Activated naive CD8-positive, alpha-beta T cell treated with anti-CD3 and anti-CD28 coated beads, Interleukin-2, amount 50 U/mL, for 24 hours (primary cell): Measurements from ENCODE around the gene ARID5B.

ENCODE experiments used
- ATAC-seq: fragments of 150-1000 bp; cut with Tn5 transposase; one replicate; pipeline ENCODE4 v1.10.0; 2021
- DNase-seq: peaks from one replicate; pipeline ENCODE4 v3.0.0; 2021
- H3K27ac Mint-ChIP-seq: one replicate; pipeline ENCODE4 v1.8.0; 2021; ENCODE audit warnings: mild to moderate bottlenecking, mixed read lengths
- H3K27me3 Mint-ChIP-seq: one replicate; pipeline ENCODE4 v1.8.0; 2021; ENCODE audit warnings: mixed read lengths
- H3K36me3 Mint-ChIP-seq: one replicate; pipeline ENCODE4 v1.8.0; 2021; ENCODE audit warnings: low read depth, mixed read lengths
- H3K4me1 Mint-ChIP-seq: one replicate; pipeline ENCODE4 v1.8.0; 2021; ENCODE audit warnings: mixed read lengths
- H3K4me3 Mint-ChIP-seq: one replicate; pipeline ENCODE4 v1.8.0; 2021; ENCODE audit warnings: mild to moderate bottlenecking, moderate library complexity, mixed read lengths
- H3K9me3 Mint-ChIP-seq: one replicate; pipeline ENCODE4 v1.8.0; 2021; ENCODE audit warnings: mixed read lengths

The ARID5B gene

GRCh38 chr10:61953183-61953582 is 51.7 kb downstream of the ARID5B start:
- ATAC-seq (no peak), DNase-seq (no peak)
- no peak overlapping the region for H3K27ac Mint-ChIP-seq
- no peaks in the 10 kb centered on the region for H3K27me3 Mint-ChIP-seq
- H3K36me3 Mint-ChIP-seq, result peaks cover 67% of the 10 kb centered on the region
- peaks cover 39% of the 10 kb centered on the region for H3K4me1 Mint-ChIP-seq
- H3K4me3 Mint-ChIP-seq, result no peak overlapping the region
- H3K9me3 Mint-ChIP-seq, result no peaks in the 10 kb centered on the region

- H3K4me3 Mint-ChIP-seq, result no peak overlapping the region
- no peak for ATAC-seq
- H3K27ac Mint-ChIP-seq, result peak overlapping the region; percentile 64
- peaks cover 52% of the 10 kb centered on the region for H3K36me3 Mint-ChIP-seq
- no peak for DNase-seq
- H3K4me1 Mint-ChIP-seq, result peaks cover 73% of the 10 kb centered on the region
- H3K27me3 Mint-ChIP-seq, result no peaks in the 10 kb centered on the region
- H3K9me3 Mint-ChIP-seq, result no peaks in the 10 kb centered on the region
These were observed 56.3 kb downstream of the ARID5B start for GRCh38 chr10:61957806-61958205.

- no peak for ATAC-seq
- Mint-ChIP-seq H3K27ac (peak overlapping the region; percentile 64), H3K4me1 (peaks cover 76% of the 10 kb centered on the region)
These were observed 56.8 kb downstream of the ARID5B start for GRCh38 chr10:61958311-61958710.

GRCh38 chr10:61958805-61959204 is 57.3 kb downstream of the ARID5B start:
- ATAC-seq (peak; percentile 33), DNase-seq (no peak)
- Mint-ChIP-seq H3K27ac (peak overlapping the region; percentile 64), H3K4me1 (peaks cover 78% of the 10 kb centered on the region), H3K4me3 (peak overlapping the region; percentile 15), H3K27me3 (no peaks in the 10 kb centered on the region), H3K9me3 (no peaks in the 10 kb centered on the region), H3K36me3 (peaks cover 52% of the 10 kb centered on the region)

More at GRCh38 chr10:61958311-61958710, 56.8 kb downstream of the ARID5B start:
- Mint-ChIP-seq H3K27me3 (no peaks in the 10 kb centered on the region), H3K36me3 (peaks cover 52% of the 10 kb centered on the region), H3K4me3 (no peak overlapping the region), H3K9me3 (no peaks in the 10 kb centered on the region)
- DNase-seq, result no peak

- no peak for DNase-seq
- no peak overlapping the region for H3K4me3 Mint-ChIP-seq
- peak overlapping the region; percentile 65 for H3K27ac Mint-ChIP-seq
- no peaks in the 10 kb centered on the region for H3K27me3 Mint-ChIP-seq
- peaks cover 84% of the 10 kb centered on the region for H3K4me1 Mint-ChIP-seq
- ATAC-seq, result no peak
- no peaks in the 10 kb centered on the region for H3K9me3 Mint-ChIP-seq
- H3K36me3 Mint-ChIP-seq, result peaks cover 49% of the 10 kb centered on the region
These were observed 58.3 kb downstream of the ARID5B start for GRCh38 chr10:61959814-61960213.

GRCh38 chr10:61960396-61961120 is 59.1 kb downstream of the ARID5B start:
- H3K4me1 Mint-ChIP-seq, result peaks cover 86% of the 10 kb centered on the region
- no peaks in the 10 kb centered on the region for H3K27me3 Mint-ChIP-seq
- H3K27ac Mint-ChIP-seq, result peak overlapping the region; percentile 17
- ATAC-seq, result no peak
- DNase-seq, result no peak
- H3K36me3 Mint-ChIP-seq, result peaks cover 44% of the 10 kb centered on the region
- no peaks in the 10 kb centered on the region for H3K9me3 Mint-ChIP-seq
- no peak overlapping the region for H3K4me3 Mint-ChIP-seq

- Mint-ChIP-seq H3K27ac (peak overlapping the region; percentile 85), H3K4me1 (peaks cover 89% of the 10 kb centered on the region), H3K36me3 (peaks cover 42% of the 10 kb centered on the region), H3K4me3 (peak overlapping the region; percentile 27), H3K9me3 (no peaks in the 10 kb centered on the region), H3K27me3 (no peaks in the 10 kb centered on the region)
- peak; percentile 69 for ATAC-seq
- no peak for DNase-seq
These were observed 59.8 kb downstream of the ARID5B start for GRCh38 chr10:61961278-61961677.

- no peak overlapping the region for H3K4me3 Mint-ChIP-seq
These were observed 61.5 kb downstream of the ARID5B start for GRCh38 chr10:61962971-61963370.

GRCh38 chr10:61963669-61964058 is 62.2 kb downstream of the ARID5B start:
- Mint-ChIP-seq H3K27ac (peak overlapping the region; percentile 85), H3K4me1 (peaks cover 90% of the 10 kb centered on the region), H3K36me3 (peaks cover 41% of the 10 kb centered on the region), H3K9me3 (no peaks in the 10 kb centered on the region), H3K4me3 (peak overlapping the region; percentile 7), H3K27me3 (no peaks in the 10 kb centered on the region)
- no peak for DNase-seq
- no peak for ATAC-seq

More at GRCh38 chr10:61962971-61963370, 61.5 kb downstream of the ARID5B start:
- DNase-seq (no peak), ATAC-seq (no peak)
- Mint-ChIP-seq H3K27ac (peak overlapping the region; percentile 85), H3K36me3 (peaks cover 40% of the 10 kb centered on the region), H3K9me3 (no peaks in the 10 kb centered on the region), H3K27me3 (no peaks in the 10 kb centered on the region), H3K4me1 (peaks cover 91% of the 10 kb centered on the region)

GRCh38 chr10:61964059-61964709 is 62.7 kb downstream of the ARID5B start:
- Mint-ChIP-seq H3K36me3 (peaks cover 42% of the 10 kb centered on the region), H3K4me3 (peak overlapping the region; percentile 42), H3K27ac (peak overlapping the region; percentile 85), H3K27me3 (no peaks in the 10 kb centered on the region), H3K9me3 (no peaks in the 10 kb centered on the region), H3K4me1 (peaks cover 89% of the 10 kb centered on the region)
- ATAC-seq (no peak), DNase-seq (no peak)

GRCh38 chr10:61964949-61965702 is 63.6 kb downstream of the ARID5B start:
- Mint-ChIP-seq H3K9me3 (no peaks in the 10 kb centered on the region), H3K27ac (peak overlapping the region; percentile 80), H3K27me3 (no peaks in the 10 kb centered on the region), H3K36me3 (peaks cover 44% of the 10 kb centered on the region), H3K4me1 (peaks cover 87% of the 10 kb centered on the region), H3K4me3 (no peak overlapping the region)
- DNase-seq (no peak), ATAC-seq (peak; percentile 44)

GRCh38 chr10:61965703-61966395 is 64.3 kb downstream of the ARID5B start:
- H3K27ac Mint-ChIP-seq, result peak overlapping the region; percentile 80
- DNase-seq (no peak), ATAC-seq (no peak)
- H3K4me3 Mint-ChIP-seq, result peak overlapping the region; percentile 29
- H3K4me1 Mint-ChIP-seq, result peaks cover 89% of the 10 kb centered on the region
- no peaks in the 10 kb centered on the region for H3K27me3 Mint-ChIP-seq
- H3K9me3 Mint-ChIP-seq, result no peaks in the 10 kb centered on the region
- peaks cover 45% of the 10 kb centered on the region for H3K36me3 Mint-ChIP-seq

- Mint-ChIP-seq H3K27ac (peak overlapping the region; percentile 30), H3K27me3 (no peaks in the 10 kb centered on the region), H3K4me1 (peaks cover 81% of the 10 kb centered on the region), H3K36me3 (peaks cover 47% of the 10 kb centered on the region), H3K4me3 (no peak overlapping the region), H3K9me3 (no peaks in the 10 kb centered on the region)
- DNase-seq, result no peak
- ATAC-seq, result no peak
These were observed 65.8 kb downstream of the ARID5B start for GRCh38 chr10:61967298-61967697.
